HL-60/S4 treated with retinoic acid at 250 ng/mL for 4 days and 3 days (cell line): Measurements from ENCODE around the gene COL23A1.
"Not testable (repeated sequence)": the region's sequence is repeated elsewhere in the genome, so short reads cannot be mapped to it uniquely, and the experiment has no call there.

Experiments used
- in situ Hi-C: fragments of 300-500 bp; cut with MboI; formaldehyde crosslinking; loops from 2 replicates; pipeline ENCODE4 v1.7.0; 2022; ENCODE audit warnings: low sequenced_read_pairs

The COL23A1 gene

GRCh38 chr5:178330791-178331404 lies 259.3 kb downstream of the COL23A1 start:
- in situ Hi-C loops: no loop called here

DNA sequence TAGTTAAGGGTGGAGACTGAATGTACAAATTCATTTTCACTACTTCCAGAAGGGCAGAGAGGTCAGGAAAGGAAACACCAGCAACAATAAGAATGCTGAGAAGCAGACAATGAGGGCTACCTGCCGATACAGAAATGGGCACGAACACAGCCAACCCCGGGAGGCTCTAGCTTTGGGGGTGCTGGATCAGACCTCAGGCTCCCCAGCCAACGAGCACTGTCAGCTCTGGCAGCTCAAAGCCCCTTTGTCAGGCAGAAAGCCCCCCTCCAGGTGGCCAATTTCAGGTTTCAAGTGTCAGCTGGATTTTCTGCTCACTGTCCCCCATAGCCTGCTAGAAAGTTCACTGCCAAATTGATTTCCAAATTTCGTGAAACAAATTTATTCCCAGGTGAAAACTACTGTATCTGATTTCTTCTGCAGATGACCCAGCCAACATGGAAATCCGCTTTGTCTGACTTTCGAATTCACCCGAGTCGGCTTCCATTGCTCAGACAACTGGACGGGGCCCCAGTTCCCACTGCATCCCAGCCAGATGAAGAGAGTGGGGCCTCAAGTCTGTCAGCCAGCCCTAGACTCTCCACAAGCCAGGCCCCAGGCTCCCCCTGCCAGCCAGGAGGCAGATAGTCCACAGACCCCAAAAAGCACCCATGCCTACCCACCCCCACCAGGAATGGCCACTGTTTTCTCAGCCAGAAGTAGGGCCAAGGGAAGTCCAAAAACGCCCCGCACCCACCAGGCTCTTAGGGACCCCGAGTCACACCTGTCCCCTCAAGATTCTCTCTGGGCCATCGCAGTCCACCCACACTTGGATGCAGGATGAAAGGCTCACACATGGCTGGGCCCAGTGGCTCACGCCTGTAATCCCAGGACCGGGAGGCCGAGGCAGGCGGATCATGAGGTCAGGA lies 261.1 kb downstream of the COL23A1 start:
- in situ Hi-C loops: no loop called here

DNA sequence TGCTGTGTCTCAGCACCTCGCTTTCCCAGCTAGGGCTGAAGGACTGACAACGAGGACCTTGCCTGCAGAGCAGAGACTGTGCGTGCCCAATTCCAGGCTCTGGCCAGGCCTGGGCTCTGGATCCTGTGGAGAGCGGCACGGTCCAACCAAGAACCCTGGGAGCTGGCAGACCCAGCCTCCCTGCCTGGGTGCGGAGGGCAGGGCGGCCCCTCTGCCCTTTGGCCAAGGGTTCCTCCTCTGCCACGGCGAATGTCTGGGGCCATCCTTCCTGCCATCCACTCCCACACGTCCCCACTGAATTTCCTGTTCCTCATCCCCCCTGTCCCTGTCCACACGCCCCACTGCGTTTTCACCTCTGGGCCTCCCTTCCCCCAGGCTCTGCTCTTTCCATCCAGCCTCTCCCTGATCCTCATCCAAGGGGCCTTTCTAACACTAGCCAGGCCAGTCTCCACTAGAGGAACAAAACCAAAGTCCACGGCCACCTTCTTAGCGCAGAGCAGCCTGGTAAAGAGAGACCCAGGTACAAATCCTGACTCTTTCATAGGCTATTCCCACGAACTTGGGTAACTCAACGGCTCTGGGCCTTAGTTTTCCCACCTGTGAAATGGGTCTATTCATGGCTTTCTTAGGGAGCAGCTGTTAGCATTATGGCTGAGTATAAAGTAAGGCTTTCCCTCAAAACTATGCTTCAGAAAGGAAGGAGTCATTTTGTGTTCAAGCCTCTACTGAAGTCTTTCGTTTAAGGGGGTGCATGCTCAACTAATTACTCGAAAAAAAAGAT lies 262.1 kb downstream of the COL23A1 start:
- in situ Hi-C loops: no loop called here

DNA sequence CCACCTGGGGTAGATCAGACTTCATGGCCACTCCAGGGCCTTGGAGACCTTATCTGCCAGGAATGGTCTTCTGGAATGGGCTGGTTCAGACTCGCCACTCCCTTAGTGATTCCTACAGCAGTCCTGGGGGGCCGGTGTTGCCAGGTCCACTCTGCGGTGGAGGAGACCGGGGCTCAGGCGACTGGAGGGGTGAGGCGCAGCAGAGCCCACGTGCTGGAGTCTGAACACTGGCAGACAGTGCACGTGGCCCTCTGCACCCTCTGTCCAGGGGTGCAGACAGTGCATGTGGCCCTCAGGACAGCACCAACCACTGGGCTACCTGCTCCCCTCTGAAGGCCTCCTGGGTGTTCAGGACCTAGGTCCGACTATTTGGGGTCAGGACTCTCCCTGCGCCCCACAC lies 262.7 kb downstream of the COL23A1 start:
- in situ Hi-C loops: no loop called here

- in situ Hi-C loops: no loop called here
Observed at GRCh38 chr5:178326374-178326715, 263.8 kb downstream of the COL23A1 start.

DNA sequence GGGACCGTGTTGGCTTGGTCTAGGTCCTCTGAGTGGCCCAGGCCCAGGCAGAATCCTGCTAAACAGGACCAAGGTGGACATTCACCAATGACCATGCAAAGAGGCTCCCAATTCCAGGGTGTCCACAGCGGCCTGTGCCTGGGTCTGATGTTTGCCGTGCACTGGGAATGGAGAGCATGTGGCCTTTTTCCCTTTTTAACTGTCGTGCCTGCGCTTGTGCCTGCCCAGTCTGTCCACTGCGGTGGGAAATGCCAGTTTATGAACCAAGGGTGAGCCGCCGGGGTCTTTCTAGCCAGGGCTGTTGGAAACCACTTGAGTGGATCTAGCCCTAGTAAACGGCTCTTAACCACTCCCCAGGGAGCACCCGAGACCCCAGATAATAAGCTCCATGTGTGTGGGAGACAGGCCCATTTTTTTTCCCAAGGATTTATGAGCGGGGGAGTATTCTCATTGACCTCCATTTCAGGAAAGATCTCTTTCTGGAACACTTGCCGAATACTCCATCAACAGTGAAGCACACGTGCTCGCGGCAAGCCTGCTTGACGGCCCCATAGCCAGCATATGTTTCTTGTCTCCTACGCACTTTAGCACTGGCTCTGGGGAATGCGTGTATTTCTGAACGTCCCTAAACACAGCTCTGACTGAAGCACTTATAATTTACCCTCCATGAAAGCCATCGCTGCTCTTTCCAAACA lies 264.4 kb downstream of the COL23A1 start:
- in situ Hi-C loops: no loop called here

DNA sequence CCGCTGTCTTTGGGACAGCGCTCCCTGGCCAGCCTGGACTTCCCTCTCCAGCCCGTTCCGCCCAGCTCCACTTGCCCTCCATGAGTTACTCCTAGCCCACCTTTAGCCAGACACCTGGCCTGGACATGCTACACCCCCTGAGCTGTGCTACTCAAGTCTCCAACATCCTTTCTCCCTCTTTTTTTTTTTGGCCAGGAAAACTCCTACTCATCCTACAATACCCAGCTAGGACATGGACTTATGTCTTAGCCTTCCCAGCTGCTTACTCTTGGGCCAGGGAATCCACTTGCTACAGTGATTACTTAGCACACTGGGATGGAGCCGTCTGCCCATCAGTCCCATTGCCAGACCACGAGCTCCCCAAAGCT lies 264.9 kb downstream of the COL23A1 start:
- in situ Hi-C loops: no loop called here

DNA sequence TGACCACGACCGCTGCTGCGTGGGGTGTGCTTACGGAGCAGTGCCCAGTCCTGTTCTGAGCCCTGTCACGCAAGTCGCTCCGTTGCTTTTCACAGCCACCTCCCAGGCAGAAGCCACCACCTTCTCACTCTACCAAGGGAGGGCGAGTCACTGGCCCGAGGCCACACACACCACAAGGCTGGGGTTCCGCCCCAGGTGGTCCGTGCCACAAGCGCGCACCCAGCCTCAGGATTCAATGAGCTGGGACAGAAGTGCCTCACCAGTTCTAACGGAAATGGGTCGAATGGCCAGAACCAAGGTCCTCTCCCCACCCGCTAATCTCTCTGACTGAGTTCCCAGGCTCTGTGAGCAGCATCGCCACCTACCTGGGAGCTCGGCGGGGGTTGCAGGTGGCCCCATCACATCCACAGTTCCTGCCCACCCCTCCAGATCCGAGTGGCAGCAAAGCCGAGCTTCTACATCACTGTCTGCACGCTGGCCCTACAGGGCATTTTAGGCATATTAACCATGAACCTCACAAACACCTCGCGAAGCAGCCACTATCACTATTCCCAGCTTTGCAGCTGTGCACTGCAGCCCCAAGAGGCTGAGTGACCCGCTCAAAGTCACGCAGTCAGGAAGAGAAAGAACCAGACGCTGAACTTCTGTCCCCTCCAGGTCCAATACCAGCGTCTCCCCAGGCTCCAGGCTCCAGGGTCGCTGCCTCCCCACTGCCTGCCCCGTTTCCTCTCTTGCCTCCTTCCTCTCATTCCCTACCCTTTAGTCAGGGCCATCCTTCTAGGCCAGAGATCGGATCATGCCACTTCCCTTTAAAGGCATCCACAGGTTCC lies 265.5 kb downstream of the COL23A1 start:
- in situ Hi-C loops: no loop called here

- in situ Hi-C loops: no loop called here
Observed at GRCh38 chr5:178323961-178324360, 266.2 kb downstream of the COL23A1 start.

DNA sequence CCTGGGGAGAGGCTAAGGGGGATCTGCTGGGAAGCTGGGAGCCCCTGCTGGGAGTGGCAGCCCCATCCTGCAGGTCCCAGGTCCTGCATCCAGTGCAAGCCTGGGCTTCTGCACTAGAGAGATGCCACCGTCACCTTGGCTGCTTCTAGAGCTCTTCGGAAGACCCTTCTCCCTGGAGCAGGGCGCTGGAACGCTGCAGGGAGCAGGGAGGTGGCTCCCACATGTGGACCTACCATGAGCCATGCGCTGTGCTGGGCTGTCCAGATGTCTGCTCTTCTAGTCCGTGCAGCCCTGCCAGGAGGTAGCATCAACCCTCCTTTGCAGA lies 266.7 kb downstream of the COL23A1 start:
- in situ Hi-C loops: no loop called here

DNA sequence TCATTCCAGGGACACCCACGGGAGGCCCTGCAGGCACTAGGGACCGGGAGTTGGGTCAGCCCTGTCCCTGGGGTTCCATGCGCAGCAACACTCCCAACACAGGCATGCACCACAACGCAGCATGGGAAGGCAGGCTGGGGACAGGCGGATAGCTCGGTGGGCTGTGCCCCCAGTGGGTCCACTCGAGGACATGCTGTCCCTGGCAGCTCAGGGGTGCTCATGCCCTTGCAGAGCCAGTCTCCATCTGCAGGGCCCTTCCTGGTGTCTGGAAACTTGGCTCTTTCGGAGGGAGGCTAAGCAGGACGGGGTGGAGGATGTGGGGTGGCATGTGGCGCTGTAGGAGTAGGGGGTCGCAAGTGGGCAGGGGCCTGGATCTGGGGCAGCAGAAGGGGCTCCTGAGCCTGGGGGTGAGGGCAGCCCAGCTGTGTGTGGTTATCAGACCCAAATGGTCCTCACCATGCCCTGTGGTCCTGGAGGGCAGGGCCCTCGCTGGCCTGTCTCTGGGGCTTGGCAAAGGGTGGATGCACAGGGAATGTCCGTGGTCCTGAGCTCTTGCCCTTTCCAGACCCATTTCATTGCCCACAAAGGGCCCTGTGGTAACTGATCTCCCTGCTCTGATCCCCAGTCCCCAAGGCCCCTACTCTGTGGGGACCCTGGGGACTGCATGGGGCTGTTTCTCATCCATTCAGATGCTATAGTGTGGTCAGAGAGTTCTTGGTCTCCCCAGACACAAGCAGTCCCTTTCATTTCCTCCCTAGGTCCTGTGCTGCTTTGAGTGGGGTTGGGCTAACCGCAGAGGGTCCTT lies 267.3 kb downstream of the COL23A1 start:
- in situ Hi-C loops: no loop called here

- in situ Hi-C loops: no loop called here
Observed at GRCh38 chr5:178320281-178320855, 269.8 kb downstream of the COL23A1 start.

- in situ Hi-C loops: no loop called here
Observed at GRCh38 chr5:178319541-178320041, 270.6 kb downstream of the COL23A1 start.

DNA sequence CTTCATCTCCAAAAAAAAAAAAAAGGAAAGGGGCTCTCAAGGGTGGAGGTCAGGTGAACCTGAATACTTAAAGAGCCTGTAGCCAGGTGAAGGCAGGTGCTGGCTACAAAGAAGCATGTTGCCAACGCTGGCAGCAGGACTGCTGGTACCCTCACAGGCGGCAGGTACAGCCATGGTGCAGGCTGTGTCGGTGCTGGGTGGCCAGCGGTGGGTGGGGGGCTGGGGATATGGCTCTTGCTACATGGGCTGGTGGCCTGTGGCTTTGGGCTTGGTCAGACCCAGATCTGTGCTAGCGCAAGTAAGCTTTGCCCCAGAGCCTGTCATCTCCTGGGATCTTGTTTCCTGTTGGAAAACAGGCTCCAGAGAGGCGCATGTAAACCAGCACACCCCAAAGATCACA lies 271.3 kb downstream of the COL23A1 start:
- in situ Hi-C loops: no loop called here

- in situ Hi-C loops: no loop called here
Observed at GRCh38 chr5:178318382-178318781, 271.8 kb downstream of the COL23A1 start.

GRCh38 chr5:178317727-178318126 lies 272.5 kb downstream of the COL23A1 start:
- in situ Hi-C loops: not testable (repeated sequence)

DNA sequence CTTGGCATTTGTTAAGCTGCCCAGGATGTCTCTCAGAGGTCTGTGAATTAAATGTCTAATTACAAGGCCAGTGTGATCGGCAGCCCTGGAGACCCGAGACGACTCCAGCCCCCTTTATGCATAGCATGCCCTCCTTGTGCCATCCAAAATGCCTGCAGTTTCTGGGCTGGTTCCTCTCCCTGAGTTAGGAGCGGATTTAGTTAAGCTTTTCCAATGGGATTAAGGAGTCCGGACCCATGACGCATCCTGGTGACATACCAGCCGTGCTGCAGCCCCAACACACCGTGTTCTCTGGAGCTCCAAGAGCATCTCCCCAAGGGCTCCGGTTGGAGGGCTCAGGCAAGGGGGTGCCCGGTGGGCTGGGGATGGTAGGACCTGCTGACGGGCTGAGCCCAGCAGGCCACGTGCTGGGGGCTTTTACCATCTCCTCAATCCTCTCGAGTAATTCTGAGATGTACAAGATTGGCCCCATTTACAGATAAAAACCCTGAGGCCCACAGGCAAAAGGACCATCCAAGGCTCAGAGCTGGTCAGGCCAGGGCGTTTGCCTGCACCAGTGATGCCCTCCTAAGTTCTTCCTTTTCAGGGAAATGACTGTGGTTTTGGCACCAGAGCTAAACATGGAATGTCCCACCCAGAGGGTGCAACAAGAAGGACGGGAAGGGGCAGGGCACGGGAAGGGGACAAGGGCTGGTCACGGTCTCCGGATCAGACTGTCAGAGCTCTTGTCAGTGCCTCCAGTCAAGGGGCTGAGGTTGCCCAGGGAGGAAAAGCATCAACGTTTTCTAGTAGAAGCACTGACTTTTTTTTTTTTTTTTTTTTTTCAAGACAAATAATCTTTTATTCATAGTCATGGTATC lies 275.0 kb downstream of the COL23A1 start:
- in situ Hi-C loops: no loop called here

GRCh38 chr5:178314061-178314660 lies 276.0 kb downstream of the COL23A1 start:
- in situ Hi-C loops: no loop called here
